ENCODE measurements around the gene L3MBTL4. TPM values are rescaled to one million over a fixed set of nuclear protein-coding genes. Genes with fewer than 3 reads are reported as not detected.

Gene L3MBTL4
- total and polyA plus RNA-seq, 9 of the 15 experiments (the other 6 are each of a cell fraction or from before 2014, with no cell fraction given) = not detected

GRCh38 chr18:6115710-6116109 is 299.0 kb downstream of the L3MBTL4 start:
- Histone ChIP-seq H3K4me2 (ENCODE audit: insufficient read depth, low read length) (no peak overlapping the region), H3K36me3 (ENCODE audit: control insufficient read depth, insufficient read depth, low read length) (no peaks in the 10 kb centered on the region), H3K9ac (ENCODE audit: insufficient read depth in 1 of 2, low read depth in 2 of 2, low read length in 2 of 2) (no peak overlapping the region), H3K27ac (ENCODE audit: extremely low read depth, low read depth, low read length) (no peak overlapping the region), H3K9me3 (replicated peaks; ENCODE audit: control insufficient read depth, insufficient read depth, low read depth, low read length) (peaks cover 2% of the 10 kb centered on the region), H3K4me1 (replicated peaks in 1 of 2; ENCODE audit: control insufficient read depth in 2 of 2, insufficient read depth in 2 of 2, low read length in 2 of 2) (no peaks in the 10 kb centered on the region), H3K79me2 (ENCODE audit: control insufficient read depth, insufficient read depth, low read length) (no peaks in the 10 kb centered on the region), H3K27me3 (ENCODE audit: control insufficient read depth in 2 of 2, insufficient read depth in 2 of 2, low read length in 2 of 2) (no peaks in the 10 kb centered on the region), H4K20me1 (replicated peaks; ENCODE audit: control insufficient read depth, insufficient read depth, low read length) (no peaks in the 10 kb centered on the region), H3K4me3 (no peak overlapping the region), H2AFZ (ENCODE audit: low read depth, low read length) (no peak overlapping the region), H3K9me1 (ENCODE audit: control insufficient read depth, insufficient read depth, low read length) (no peaks in the 10 kb centered on the region)
- in situ Hi-C loops (cut with MboI) = no loop called here
- ATAC-seq (no peak), DNase-seq (ENCODE audit: extremely low read depth in 1 of 4, low spot score in 3 of 4) (no peak), FAIRE-seq (no peak)
- no TSS peak for BruUV-seq (replicated peaks)
- WGBS (ENCODE audit: insufficient coverage, low coverage, missing lambda C conversion rate) = 0% methylated on average over 4 of the region's 4 CpGs
- POLR2A ChIA-PET = no interaction called here
- intact Hi-C loops (cut with micrococcal nuclease) = no loop called here
- TF ChIP-seq PTTG1 (tag; IDR thresholded peaks at IDR 0.05; ENCODE audit: low read depth) = no peak
- TF ChIP-seq VEZF1 (CRISPR knock-in tag; IDR thresholded peaks at IDR 0.05) = no peak
- no peak for TF ChIP-seq ADNP (tag; IDR thresholded peaks at IDR 0.05)
- no peak for TF ChIP-seq NCOA2 (IDR thresholded peaks at IDR 0.05; ENCODE audit: partially characterized antibody in 2 of 2)
- TF ChIP-seq ZNF398 (CRISPR knock-in tag; IDR thresholded peaks at IDR 0.05) = no peak
- TF ChIP-seq ZBTB17 (CRISPR knock-in tag; IDR thresholded peaks at IDR 0.05) = no peak
- TF ChIP-seq SIN3A (IDR thresholded peaks at IDR 0.05; ENCODE audit: borderline replicate concordance in 2 of 2, control insufficient read depth in 1 of 2, low read depth in 2 of 2, low read length in 2 of 2) = no peak
- TF ChIP-seq SREBF1 (IDR thresholded peaks at IDR 0.05; ENCODE audit: borderline replicate concordance, low read depth, low read length) = no peak
- no peak for TF ChIP-seq ZNF395 (CRISPR knock-in tag; IDR thresholded peaks at IDR 0.05)
- TF ChIP-seq RFX7 (CRISPR knock-in tag; IDR thresholded peaks at IDR 0.05) = no peak
- no peak for TF ChIP-seq ZNF75A (CRISPR knock-in tag; IDR thresholded peaks at IDR 0.05)
- no peak for TF ChIP-seq LARP7 (IDR thresholded peaks at IDR 0.05)
- no peak for TF ChIP-seq SP1 (CRISPR knock-in tag; IDR thresholded peaks at IDR 0.05)
- TF ChIP-seq EZH2 (IDR thresholded peaks at IDR 0.05; ENCODE audit: borderline replicate concordance, low read depth, low read length) = no peak
- no peak for TF ChIP-seq ZC3H4 (CRISPR knock-in tag; IDR thresholded peaks at IDR 0.05; ENCODE audit: borderline replicate concordance)
- CTCF ChIA-PET (ENCODE audit: low intra/inter-chr PET ratio) = no interaction called here

Measured in K562 (cell line).